HUES6 (cell line): ENCODE data around the gene GAK.

Source experiments
- H3K27ac ChIP-seq: 2 replicates; pipeline ENCODE4 v1.7.0; 2013; ENCODE audit warnings: low read depth, mild to moderate bottlenecking, low read length, inconsistent platforms
- H3K27me3 ChIP-seq: 2 replicates; pipeline ENCODE4 v1.6.1; 2013; ENCODE audit warnings: low read length; ENCODE audit not compliant: control insufficient read depth, insufficient read depth
- H3K36me3 ChIP-seq: 2 replicates; pipeline ENCODE4 v1.6.1; 2013; ENCODE audit warnings: low read length; ENCODE audit not compliant: control insufficient read depth, insufficient read depth
- H3K4me1 ChIP-seq: 2 replicates; pipeline ENCODE4 v1.6.1; 2013; ENCODE audit warnings: low read length; ENCODE audit not compliant: control insufficient read depth, insufficient read depth
- H3K4me3 ChIP-seq: 2 replicates; pipeline ENCODE4 v1.5.1; 2013; ENCODE audit warnings: low read depth, low read length
- H3K9ac ChIP-seq: one replicate; pipeline ENCODE4 v1.6.1; 2013; ENCODE audit warnings: mild to moderate bottlenecking, low read length
- H3K9me3 ChIP-seq: 2 replicates; pipeline ENCODE4 v1.6.1; 2013; ENCODE audit warnings: low read depth, low read length; ENCODE audit not compliant: control insufficient read depth, insufficient read depth

The GAK gene

GRCh38 chr4:875818-876423 is 56.2 kb downstream of the GAK start:
- Histone ChIP-seq H3K27me3 (no peaks in the 10 kb centered on the region), H3K4me1 (no peaks in the 10 kb centered on the region), H3K9ac (no peak overlapping the region), H3K9me3 (no peaks in the 10 kb centered on the region), H3K27ac (no peak overlapping the region), H3K4me3 (no peak overlapping the region), H3K36me3 (peaks cover 81% of the 10 kb centered on the region)

DNA sequence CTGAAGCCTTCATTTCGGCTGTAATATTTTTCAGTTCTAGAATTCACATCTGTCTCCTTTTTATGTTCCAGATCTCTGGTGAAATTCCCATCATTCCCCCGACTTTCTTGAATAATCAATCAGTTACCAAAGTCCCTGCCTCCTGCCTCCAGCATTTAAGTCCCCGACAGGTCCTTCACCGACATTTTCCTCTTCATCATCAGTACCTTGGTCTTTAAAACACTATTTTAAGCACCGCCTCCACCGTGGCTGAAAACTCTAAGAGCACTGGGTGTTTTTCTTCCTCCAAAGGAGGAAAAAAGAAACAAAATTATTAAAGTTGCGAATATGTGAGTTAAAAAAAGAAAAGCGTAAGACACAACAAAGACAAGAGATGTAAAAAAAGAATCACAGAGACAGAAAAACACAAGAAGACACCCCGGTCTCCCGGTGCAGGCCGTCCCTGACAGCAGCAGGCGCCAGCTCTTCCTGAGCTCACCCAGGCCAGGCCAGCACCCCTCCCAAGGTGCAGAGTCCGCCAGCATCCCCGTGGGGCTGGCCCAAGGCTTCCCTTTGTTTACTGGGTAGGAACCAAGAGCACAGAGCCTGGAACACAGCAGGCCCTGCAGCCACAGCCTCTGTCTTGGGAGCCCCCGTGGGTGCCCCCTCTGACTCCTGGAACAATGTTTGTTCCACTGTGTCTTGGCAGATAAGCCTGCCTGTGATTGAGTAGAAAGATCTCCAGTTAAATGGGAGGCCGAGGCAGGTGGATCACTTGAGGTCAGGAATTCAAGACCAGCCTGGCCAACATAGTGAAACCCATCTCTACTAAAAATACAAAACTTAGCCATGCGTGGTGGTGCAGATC is 56.9 kb downstream of the GAK start:
- Histone ChIP-seq H3K4me1 (no peaks in the 10 kb centered on the region), H3K36me3 (peaks cover 82% of the 10 kb centered on the region), H3K27ac (no peak overlapping the region), H3K27me3 (no peaks in the 10 kb centered on the region), H3K9ac (no peak overlapping the region), H3K4me3 (no peak overlapping the region), H3K9me3 (no peaks in the 10 kb centered on the region)

GRCh38 chr4:874056-874455 is 58.1 kb downstream of the GAK start:
- no peaks in the 10 kb centered on the region for H3K27me3 ChIP-seq
- H3K27ac ChIP-seq, result no peak overlapping the region
- H3K9me3 ChIP-seq, result no peaks in the 10 kb centered on the region; the same call in 1 of the 2 replicates
- H3K4me3 ChIP-seq, result no peak overlapping the region
- H3K4me1 ChIP-seq, result no peaks in the 10 kb centered on the region
- no peak overlapping the region for H3K9ac ChIP-seq
- peaks cover 81% of the 10 kb centered on the region for H3K36me3 ChIP-seq

- no peaks in the 10 kb centered on the region for H3K4me1 ChIP-seq
- no peaks in the 10 kb centered on the region for H3K27me3 ChIP-seq
- peaks cover 84% of the 10 kb centered on the region for H3K36me3 ChIP-seq
- no peaks in the 10 kb centered on the region; the same call in 1 of the 2 replicates for H3K9me3 ChIP-seq
- no peak overlapping the region for H3K27ac ChIP-seq
- no peak overlapping the region for H3K4me3 ChIP-seq
- no peak overlapping the region for H3K9ac ChIP-seq
These were observed 59.7 kb downstream of the GAK start for GRCh38 chr4:872241-872981.

- no peaks in the 10 kb centered on the region; the same call in 1 of the 2 replicates for H3K9me3 ChIP-seq
- no peaks in the 10 kb centered on the region for H3K4me1 ChIP-seq
- H3K27me3 ChIP-seq, result no peaks in the 10 kb centered on the region
- no peak overlapping the region for H3K4me3 ChIP-seq
- H3K27ac ChIP-seq, result no peak overlapping the region
- H3K9ac ChIP-seq, result no peak overlapping the region
- peaks cover 86% of the 10 kb centered on the region for H3K36me3 ChIP-seq
These were observed 60.6 kb downstream of the GAK start for GRCh38 chr4:871484-871883.

GRCh38 chr4:870951-871350 is 61.2 kb downstream of the GAK start:
- Histone ChIP-seq H3K4me1 (no peaks in the 10 kb centered on the region), H3K36me3 (peaks cover 86% of the 10 kb centered on the region), H3K27me3 (no peaks in the 10 kb centered on the region), H3K9me3 (no peaks in the 10 kb centered on the region; the same call in 1 of the 2 replicates), H3K27ac (no peak overlapping the region), H3K4me3 (no peak overlapping the region), H3K9ac (no peak overlapping the region)

DNA sequence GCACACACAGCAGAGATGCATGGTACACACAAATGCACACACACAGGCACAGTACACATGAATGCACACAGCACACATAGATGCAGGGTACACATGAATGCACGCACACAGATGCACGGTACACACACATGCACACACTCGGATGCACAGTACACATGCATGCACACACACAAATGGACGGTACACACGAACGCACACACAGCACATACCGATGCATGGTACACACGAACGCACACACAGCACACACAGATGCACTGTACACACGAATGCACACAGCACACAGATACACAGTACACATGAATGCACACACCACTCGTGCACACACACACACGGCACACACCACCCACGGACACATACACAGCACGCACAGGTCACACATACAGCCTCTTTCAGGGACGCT is 62.3 kb downstream of the GAK start:
- Histone ChIP-seq H3K9me3 (no peaks in the 10 kb centered on the region; the same call in 1 of the 2 replicates), H3K9ac (no peak overlapping the region), H3K36me3 (peaks cover 92% of the 10 kb centered on the region), H3K27me3 (no peaks in the 10 kb centered on the region), H3K4me1 (no peaks in the 10 kb centered on the region), H3K27ac (no peak overlapping the region), H3K4me3 (no peak overlapping the region)

- H3K4me3 ChIP-seq, result no peak overlapping the region
- no peaks in the 10 kb centered on the region for H3K4me1 ChIP-seq
- H3K27ac ChIP-seq, result no peak overlapping the region
- peaks cover 91% of the 10 kb centered on the region for H3K36me3 ChIP-seq
- H3K9ac ChIP-seq, result no peak overlapping the region
- no peaks in the 10 kb centered on the region for H3K27me3 ChIP-seq
- H3K9me3 ChIP-seq, result no peaks in the 10 kb centered on the region; the same call in 1 of the 2 replicates
These were observed 63.7 kb downstream of the GAK start for GRCh38 chr4:868421-868820.

DNA sequence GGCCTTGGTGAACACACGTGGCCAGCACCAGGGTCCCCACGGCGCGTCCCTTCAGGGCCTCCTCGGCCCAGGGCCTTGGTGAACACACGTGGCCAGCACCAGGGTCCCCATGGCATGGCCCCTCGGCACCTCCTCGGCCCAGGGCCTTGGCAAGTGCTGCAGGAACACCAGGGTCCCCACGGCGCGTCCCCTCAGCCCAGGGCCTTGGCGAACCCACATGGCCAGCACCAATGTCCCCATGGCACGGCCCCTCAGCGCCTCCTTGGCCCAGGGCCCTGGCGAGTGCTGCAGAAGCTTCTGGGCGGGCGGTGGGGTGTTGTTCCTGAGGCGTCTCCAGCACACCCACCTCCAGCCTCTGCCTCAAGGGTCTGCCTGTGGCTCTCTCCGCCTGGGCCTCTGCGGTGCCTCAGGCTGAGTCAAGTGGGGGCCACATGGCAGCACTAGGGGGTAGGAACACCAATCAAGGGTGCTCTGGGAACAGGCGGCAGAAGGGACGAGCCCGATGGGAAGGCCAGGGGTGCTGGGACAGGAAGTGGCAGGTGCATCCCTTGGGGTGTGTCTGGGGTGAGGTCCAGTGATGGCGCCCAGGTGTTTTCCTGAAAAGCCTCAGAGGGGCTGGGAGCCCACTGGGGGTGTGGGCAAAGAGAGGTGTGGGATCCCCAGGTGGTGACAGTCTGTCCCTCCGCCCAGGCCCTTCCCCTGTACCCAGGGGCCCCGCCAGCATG is 64.4 kb downstream of the GAK start:
- H3K4me1 ChIP-seq, result no peaks in the 10 kb centered on the region

DNA sequence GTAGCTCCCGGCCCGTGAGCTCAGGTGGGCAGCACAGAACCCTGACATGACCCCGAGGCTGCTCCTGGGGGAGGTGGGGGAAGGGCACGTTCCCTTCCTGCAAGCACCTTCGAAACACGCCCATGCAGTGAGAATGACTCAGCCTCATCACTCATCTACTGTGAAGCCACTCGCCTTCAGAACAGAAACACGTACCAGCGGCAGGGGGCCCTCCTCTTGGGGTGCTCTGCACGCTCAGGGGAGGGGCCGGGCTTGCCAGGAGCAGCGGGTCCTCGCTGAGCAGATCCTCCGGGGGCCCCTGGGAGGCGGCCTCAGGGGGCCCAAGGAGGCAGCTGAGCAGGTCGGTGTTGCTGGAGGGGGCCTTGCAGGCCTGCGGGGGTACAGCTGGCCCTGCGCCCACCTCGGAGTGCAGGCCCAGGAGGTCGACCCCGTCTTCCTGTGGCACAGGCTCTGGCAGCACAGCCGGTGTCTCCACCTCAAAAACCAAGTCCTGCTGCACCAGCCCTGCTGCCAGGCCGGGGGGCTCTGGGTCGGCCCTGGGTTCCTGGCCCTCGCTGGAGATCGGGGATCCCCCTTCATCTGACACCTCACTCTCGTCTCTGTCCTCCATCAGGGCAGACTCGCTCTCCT is 65.2 kb downstream of the GAK start:
- no peak overlapping the region for H3K4me3 ChIP-seq
- peak overlapping the region; percentile 23; the same call in 1 of the 2 replicates for H3K27ac ChIP-seq
- H3K9me3 ChIP-seq, result no peaks in the 10 kb centered on the region; the same call in 1 of the 2 replicates
- no peak overlapping the region for H3K9ac ChIP-seq
- H3K36me3 ChIP-seq, result peaks cover 88% of the 10 kb centered on the region
- H3K27me3 ChIP-seq, result no peaks in the 10 kb centered on the region
- no peaks in the 10 kb centered on the region for H3K4me1 ChIP-seq

More for the DNA sequence above, 64.4 kb downstream of the GAK start:
- Histone ChIP-seq H3K9ac (no peak overlapping the region), H3K27ac (no peak overlapping the region), H3K27me3 (no peaks in the 10 kb centered on the region), H3K9me3 (no peaks in the 10 kb centered on the region; the same call in 1 of the 2 replicates), H3K36me3 (peaks cover 91% of the 10 kb centered on the region), H3K4me3 (no peak overlapping the region)
